ENCODE results near the gene HOXA2. TPM values are rescaled to one million over a fixed set of nuclear protein-coding genes. Genes with fewer than 3 reads are reported as not detected.

Gene HOXA2
- total RNA-seq, 1 experiment from 2014 or later: not detected

DNA sequence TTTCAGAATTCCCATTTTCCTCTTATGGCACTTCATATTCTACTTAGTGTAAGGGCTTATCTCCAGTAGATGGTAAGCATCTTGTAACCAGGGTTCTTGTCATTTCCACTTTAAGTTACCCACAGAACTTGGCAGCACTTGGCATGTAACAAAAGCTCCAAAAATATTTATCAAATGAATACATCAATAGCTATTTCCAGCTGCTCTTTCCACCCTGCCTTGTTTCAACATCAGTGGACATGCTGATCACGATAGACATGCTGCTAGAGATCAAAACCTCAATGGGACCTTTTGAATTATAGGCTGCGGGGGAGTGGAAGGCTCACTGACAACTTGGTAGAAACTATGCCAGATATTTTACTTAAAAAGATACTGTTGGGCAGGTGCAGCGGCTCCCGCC lies 39.5 kb downstream of the HOXA2 start:
- H3K4me1 ChIP-seq (ENCODE audit: insufficient read depth, low read length, poor library complexity, severe bottlenecking): no peaks in the 10 kb centered on the region
- no peak overlapping the region for H3K27ac ChIP-seq (ENCODE audit: low read depth, low read length, poor library complexity, severe bottlenecking)
- TF ChIP-seq, protein P1, sequence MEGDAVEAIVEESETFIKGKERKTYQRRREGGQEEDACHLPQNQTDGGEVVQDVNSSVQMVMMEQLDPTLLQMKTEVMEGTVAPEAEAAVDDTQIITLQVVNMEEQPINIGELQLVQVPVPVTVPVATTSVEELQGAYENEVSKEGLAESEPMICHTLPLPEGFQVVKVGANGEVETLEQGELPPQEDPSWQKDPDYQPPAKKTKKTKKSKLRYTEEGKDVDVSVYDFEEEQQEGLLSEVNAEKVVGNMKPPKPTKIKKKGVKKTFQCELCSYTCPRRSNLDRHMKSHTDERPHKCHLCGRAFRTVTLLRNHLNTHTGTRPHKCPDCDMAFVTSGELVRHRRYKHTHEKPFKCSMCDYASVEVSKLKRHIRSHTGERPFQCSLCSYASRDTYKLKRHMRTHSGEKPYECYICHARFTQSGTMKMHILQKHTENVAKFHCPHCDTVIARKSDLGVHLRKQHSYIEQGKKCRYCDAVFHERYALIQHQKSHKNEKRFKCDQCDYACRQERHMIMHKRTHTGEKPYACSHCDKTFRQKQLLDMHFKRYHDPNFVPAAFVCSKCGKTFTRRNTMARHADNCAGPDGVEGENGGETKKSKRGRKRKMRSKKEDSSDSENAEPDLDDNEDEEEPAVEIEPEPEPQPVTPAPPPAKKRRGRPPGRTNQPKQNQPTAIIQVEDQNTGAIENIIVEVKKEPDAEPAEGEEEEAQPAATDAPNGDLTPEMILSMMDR (conservative IDR thresholded peaks at IDR 0.05; ENCODE audit: low read depth, low read length): no peak
- no peak for TF ChIP-seq EZH2 (IDR thresholded peaks at IDR 0.05; ENCODE audit: borderline replicate concordance, low read depth, low read length, poor library complexity, severe bottlenecking)
- POLR2A ChIA-PET (ENCODE audit: low non-redundant PET): interaction anchor here (0.7 kb wide), 1 partner anchor 11 kb away, joined by 4 read pairs; no protein-coding TSS in a partner anchor
- no peaks in the 10 kb centered on the region for H3K9me3 ChIP-seq (ENCODE audit: low read depth, low read length, poor library complexity, severe bottlenecking)
- BruUV-seq (replicated peaks): no TSS peak
- no peak overlapping the region for H3K4me3 ChIP-seq (ENCODE audit: low read depth, low read length, poor library complexity, severe bottlenecking)
- intact Hi-C loops (cut with micrococcal nuclease; ENCODE audit: unreplicated experiment): no loop called here
- H3K36me3 ChIP-seq (ENCODE audit: insufficient read depth, low read length, poor library complexity, severe bottlenecking): no peaks in the 10 kb centered on the region
- DNase-seq (ENCODE audit: low spot score): no peak
- CTCF ChIA-PET: no interaction called here
- peaks cover 22% of the 10 kb centered on the region for H3K27me3 ChIP-seq (replicated peaks; ENCODE audit: insufficient read depth, low read depth, low read length, poor library complexity)

DNA sequence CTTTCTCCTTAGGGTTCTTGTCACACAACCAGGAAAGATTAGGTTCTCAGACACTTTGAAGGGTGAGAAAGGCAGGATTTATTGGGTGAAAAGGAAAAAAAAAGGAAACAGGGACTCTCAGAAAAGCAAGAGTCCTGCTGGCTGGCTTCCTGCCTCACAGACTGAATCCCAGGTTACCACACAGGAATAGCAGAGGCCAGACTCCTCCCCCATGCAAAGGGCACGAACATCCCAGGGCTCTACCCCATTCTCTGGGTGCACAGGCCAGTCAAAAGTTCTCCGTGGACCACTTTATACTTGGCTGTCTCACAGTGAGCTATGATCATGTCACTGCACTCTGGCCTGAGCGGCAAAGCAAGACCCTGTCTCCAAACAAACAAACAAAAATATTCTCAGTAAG lies 49.3 kb downstream of the HOXA2 start:
- Histone ChIP-seq H3K27ac (ENCODE audit: low read depth, low read length, poor library complexity, severe bottlenecking) (no peak overlapping the region), H3K4me1 (ENCODE audit: insufficient read depth, low read length, poor library complexity, severe bottlenecking) (no peaks in the 10 kb centered on the region), H3K36me3 (ENCODE audit: insufficient read depth, low read length, poor library complexity, severe bottlenecking) (no peaks in the 10 kb centered on the region), H3K4me3 (ENCODE audit: low read depth, low read length, poor library complexity, severe bottlenecking) (no peak overlapping the region), H3K9me3 (ENCODE audit: low read depth, low read length, poor library complexity, severe bottlenecking) (no peaks in the 10 kb centered on the region), H3K27me3 (replicated peaks; ENCODE audit: insufficient read depth, low read depth, low read length, poor library complexity) (no peaks in the 10 kb centered on the region)
- intact Hi-C loops (cut with micrococcal nuclease; ENCODE audit: unreplicated experiment): no loop called here
- ChIA-PET POLR2A (ENCODE audit: low non-redundant PET) (no interaction called here), CTCF (no interaction called here)
- no peak for DNase-seq (ENCODE audit: low spot score)
- no TSS peak for BruUV-seq (replicated peaks)
- no peak for TF ChIP-seq EZH2 (IDR thresholded peaks at IDR 0.05; ENCODE audit: borderline replicate concordance, low read depth, low read length, poor library complexity, severe bottlenecking)
- TF ChIP-seq, protein P1 (conservative IDR thresholded peaks at IDR 0.05; ENCODE audit: low read depth, low read length): no peak

DNA sequence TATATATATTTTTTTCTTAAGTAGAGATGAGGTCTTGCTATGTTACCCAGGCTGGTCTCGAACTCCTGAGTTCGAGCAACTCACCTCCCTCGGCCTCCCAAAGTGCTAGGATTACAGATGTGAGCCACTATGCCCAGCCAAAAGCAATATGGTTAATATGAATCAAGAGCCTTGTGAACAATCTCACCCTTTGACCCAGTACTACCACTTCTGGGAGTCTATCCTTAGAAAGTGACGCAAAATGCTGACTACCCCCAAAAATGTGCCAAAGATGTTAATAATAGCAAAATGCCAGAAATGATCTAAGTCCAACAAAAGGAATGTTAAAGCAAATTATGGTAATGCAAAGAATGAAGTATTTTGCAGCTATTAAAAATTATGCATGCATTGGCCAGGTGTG lies 51.0 kb downstream of the HOXA2 start:
- no peaks in the 10 kb centered on the region for H3K9me3 ChIP-seq (ENCODE audit: low read depth, low read length, poor library complexity, severe bottlenecking)
- no peak overlapping the region for H3K27ac ChIP-seq (ENCODE audit: low read depth, low read length, poor library complexity, severe bottlenecking)
- TF ChIP-seq, protein P1 (conservative IDR thresholded peaks at IDR 0.05; ENCODE audit: low read depth, low read length): no peak
- H3K4me3 ChIP-seq (ENCODE audit: low read depth, low read length, poor library complexity, severe bottlenecking): no peak overlapping the region
- H3K27me3 ChIP-seq (replicated peaks; ENCODE audit: insufficient read depth, low read depth, low read length, poor library complexity): no peaks in the 10 kb centered on the region
- H3K4me1 ChIP-seq (ENCODE audit: insufficient read depth, low read length, poor library complexity, severe bottlenecking): no peaks in the 10 kb centered on the region
- ChIA-PET POLR2A (ENCODE audit: low non-redundant PET) (no interaction called here), CTCF (no interaction called here)
- DNase-seq (ENCODE audit: low spot score): no peak
- no peaks in the 10 kb centered on the region for H3K36me3 ChIP-seq (ENCODE audit: insufficient read depth, low read length, poor library complexity, severe bottlenecking)
- intact Hi-C loops (cut with micrococcal nuclease; ENCODE audit: unreplicated experiment): no loop called here
- BruUV-seq (replicated peaks): no TSS peak

Other genes with a start within 250 kb of the HOXA2 start
- 0.56 and 1.7 TPM in 2 replicates for gene SKAP2, start 238.1 kb downstream of the HOXA2 start, total RNA-seq (2021)
- gene HOXA1, start 6.7 kb downstream of the HOXA2 start, total RNA-seq (2021): not detected in 2 replicates
- gene HOXA4, start 28.1 kb upstream of the HOXA2 start, total RNA-seq (2021): not detected in 2 replicates
- not detected in 2 replicates for gene HOXA5, start 41.0 kb upstream of the HOXA2 start, total RNA-seq (2021)
- gene HOXA6, start 45.1 kb upstream of the HOXA2 start, total RNA-seq (2021): not detected in 2 replicates
- not detected in 2 replicates for gene HOXA3, start 49.9 kb upstream of the HOXA2 start, total RNA-seq (2021)
- 0.56 and 1.5 TPM in 2 replicates for gene HOXA7, start 54.0 kb upstream of the HOXA2 start, total RNA-seq (2021)
- not detected in 2 replicates for gene HOXA9, start 62.9 kb upstream of the HOXA2 start, total RNA-seq (2021)
- gene HOXA10, start 71.6 kb upstream of the HOXA2 start, total RNA-seq (2021): not detected in 2 replicates
- gene HOXA11, start 82.5 kb upstream of the HOXA2 start, total RNA-seq (2021): not detected in 2 replicates
- not detected in 2 replicates for gene HOXA13, start 97.4 kb upstream of the HOXA2 start, total RNA-seq (2021)
- gene EVX1, start 140.1 kb upstream of the HOXA2 start, total RNA-seq (2021): not detected in 2 replicates